GM10248 (cell line): Measurements from ENCODE around the gene PIEZO2.
A peak's percentile ranks its signal among the peaks of the same experiment; 100 is the strongest.

Experiments used
- CTCF ChIA-PET: fragments of 300-600 bp; sonication (Branson Sonifier 250); formaldehyde crosslinking; extraction: SDS; loops from one replicate; lab custom pipeline; 2021; ENCODE audit warnings: antibody characterized with exemption; lab: Yijun Ruan, JAX
- POLR2A ChIA-PET: fragments of 350-650 bp; sonication (Branson Sonifier 250); formaldehyde crosslinking; extraction: SDS; loops from one replicate; lab custom pipeline; 2020; ENCODE audit warnings: antibody characterized with exemption; lab: Yijun Ruan, JAX
- DNase-seq: peaks from one replicate; pipeline ENCODE4 v3.0.0; 2012; ENCODE audit errors: extremely low spot score
- CTCF ChIP-seq: IDR thresholded peaks from 2 replicates; pipeline ENCODE4 v1.5.1; 2012; ENCODE audit warnings: mild to moderate bottlenecking, low read depth; ENCODE audit errors: extremely low read depth, missing control alignments, control extremely low read depth

PIEZO2 gene

GRCh38 chr18:10686308-10686707 lies 463.1 kb downstream of the PIEZO2 start:
- no peak for TF ChIP-seq CTCF
- POLR2A ChIA-PET = no interaction called here
- DNase-seq = no peak
- CTCF ChIA-PET = interaction anchor here (1.8 to 1.9 kb wide), 2 partner anchors 12 to 14 kb away, joined by 4 to 5 read pairs; no protein-coding TSS in a partner anchor

GRCh38 chr18:10685484-10685883 lies 463.9 kb downstream of the PIEZO2 start:
- no peak for TF ChIP-seq CTCF
- DNase-seq = peak; percentile 26
- CTCF ChIA-PET = interaction anchor here (1.8 to 1.9 kb wide), 2 partner anchors 11 to 15 kb away, joined by 4 to 5 read pairs; no protein-coding TSS in a partner anchor
- POLR2A ChIA-PET = no interaction called here

- ChIA-PET POLR2A (no interaction called here), CTCF (interaction anchor here (1.2 kb wide), 1 partner anchor 719 kb away, joined by 3 read pairs; no protein-coding TSS in a partner anchor)
- no peak for TF ChIP-seq CTCF
- no peak for DNase-seq
These were observed 467.0 kb downstream of the PIEZO2 start for GRCh38 chr18:10682368-10682714.

- no peak for TF ChIP-seq CTCF
- ChIA-PET POLR2A (no interaction called here), CTCF (interaction anchor here (1.0 to 1.5 kb wide), 4 partner anchors 11 to 720 kb away, joined by 3 read pairs; no protein-coding TSS in a partner anchor)
- DNase-seq = no peak
These were observed 467.6 kb downstream of the PIEZO2 start for GRCh38 chr18:10681581-10682367.

- ChIA-PET POLR2A (no interaction called here), CTCF (interaction anchor here (1.0 to 1.2 kb wide), 2 partner anchors 17 to 120 kb away, joined by 3 read pairs; no protein-coding TSS in a partner anchor)
- no peak for TF ChIP-seq CTCF
- no peak for DNase-seq
These were observed 469.1 kb downstream of the PIEZO2 start for GRCh38 chr18:10680271-10680596.

GRCh38 chr18:10679557-10680270 lies 469.7 kb downstream of the PIEZO2 start:
- ChIA-PET POLR2A (no interaction called here), CTCF (interaction anchor here (1.0 kb wide), 1 partner anchor 120 kb away, joined by 3 read pairs; no protein-coding TSS in a partner anchor)
- no peak for TF ChIP-seq CTCF
- DNase-seq = no peak
